ENCODE results near the gene LRRC9. TPM values are rescaled to one million over a fixed set of nuclear protein-coding genes. Genes with fewer than 3 reads are reported as not detected.
A peak's percentile ranks its signal among the peaks of the same experiment; 100 is the strongest.

The LRRC9 gene
- total and polyA plus RNA-seq, 2 of the 13 experiments (the other 11 are each of a cell fraction or from before 2014, with no cell fraction given), result 0.08 to 0.18 TPM

GRCh38 chr14:59919570-59920377 is at the start of gene LRRC9 (continued):
- TF ChIP-seq HOXD1 (CRISPR knock-in tag; IDR thresholded peaks at IDR 0.05), result peak; percentile 48; the same call in 1 of the 2 replicates
- no peak for TF ChIP-seq SP1 (IDR thresholded peaks at IDR 0.05)
- no peak for TF ChIP-seq SP1 (CRISPR knock-in tag; IDR thresholded peaks at IDR 0.05)
- TF ChIP-seq CSRNP2 (CRISPR knock-in tag; conservative IDR thresholded peaks at IDR 0.05; ENCODE audit: low read depth), result no peak
- TF ChIP-seq SP4 (CRISPR knock-in tag; IDR thresholded peaks at IDR 0.05), result no peak
- no peak for TF ChIP-seq ZNF383 (CRISPR knock-in tag; IDR thresholded peaks at IDR 0.05; ENCODE audit: borderline replicate concordance)
- TF ChIP-seq HOXA9 (CRISPR knock-in tag; IDR thresholded peaks at IDR 0.05; ENCODE audit: borderline replicate concordance), result no peak
- no peak for TF ChIP-seq ZNF430 (CRISPR knock-in tag; IDR thresholded peaks at IDR 0.05)
- no peak for TF ChIP-seq RXRB (CRISPR knock-in tag; IDR thresholded peaks at IDR 0.05; ENCODE audit: borderline replicate concordance)
- TF ChIP-seq NBN (conservative IDR thresholded peaks at IDR 0.05), result no peak
- TF ChIP-seq ZNF468 (CRISPR knock-in tag; IDR thresholded peaks at IDR 0.05), result no peak
- peak; percentile 50; the same call in 1 of the 2 replicates for TF ChIP-seq ELF1 (CRISPR knock-in tag; IDR thresholded peaks at IDR 0.05)
- no peak for TF ChIP-seq ZNF333 (CRISPR knock-in tag; IDR thresholded peaks at IDR 0.05; ENCODE audit: borderline replicate concordance)
- TF ChIP-seq EED (CRISPR knock-in tag; IDR thresholded peaks at IDR 0.05), result no peak
- no peak; the same call in 1 of the 2 replicates for TF ChIP-seq ZNF768 (CRISPR knock-in tag; IDR thresholded peaks at IDR 0.05)
- TF ChIP-seq ZFP36 (IDR thresholded peaks at IDR 0.05; ENCODE audit: borderline replicate concordance, low read depth, low read length, partially characterized antibody), result no peak
- TF ChIP-seq ATRX (CRISPR knock-in tag; IDR thresholded peaks at IDR 0.05; ENCODE audit: borderline replicate concordance), result no peak
- TF ChIP-seq ZFP41 (CRISPR knock-in tag; IDR thresholded peaks at IDR 0.05; ENCODE audit: borderline replicate concordance), result no peak
- TF ChIP-seq E2F5 (CRISPR knock-in tag; conservative IDR thresholded peaks at IDR 0.05), result no peak
- no peak for TF ChIP-seq NONO (IDR thresholded peaks at IDR 0.05)
- peak; percentile 60 for TF ChIP-seq NONO (CRISPR knock-in tag; conservative IDR thresholded peaks at IDR 0.05)
- no peak for TF ChIP-seq ZNF382 (CRISPR knock-in tag; IDR thresholded peaks at IDR 0.05; ENCODE audit: borderline replicate concordance)
- no peak; the same call in 1 of the 2 replicates for TF ChIP-seq ZNF839 (CRISPR knock-in tag; IDR thresholded peaks at IDR 0.05; ENCODE audit: borderline replicate concordance)
- no peak for TF ChIP-seq ARID2 (CRISPR knock-in tag; IDR thresholded peaks at IDR 0.05; ENCODE audit: borderline replicate concordance)
- 0 out of 2 replicates have a peak, but pooled peaks have one; percentile 31 for TF ChIP-seq ZNF512B (CRISPR knock-in tag; IDR thresholded peaks at IDR 0.05; ENCODE audit: borderline replicate concordance)
- TF ChIP-seq IRX3 (CRISPR knock-in tag; IDR thresholded peaks at IDR 0.05; ENCODE audit: borderline replicate concordance, low read depth), result no peak
- no peak for TF ChIP-seq KDM4B (CRISPR knock-in tag; IDR thresholded peaks at IDR 0.05)

Data from HepG2 (cell line).